ENCODE results near the gene NFXL1. TPM values are rescaled to one million over a fixed set of nuclear protein-coding genes. Genes with fewer than 3 reads are reported as not detected.

NFXL1 gene
- 10 to 100 TPM in 3 of 4 donors, 1 to 10 TPM in 1; 7.0 to 31.4 (median 14.5) TPM for total RNA-seq

GRCh38 chr4:47914220-47914925 is at the start of gene NFXL1:
TSS of gene NFXL1 (minus strand) at chr4:47914583. CDS start at chr4:47914203, 380 bp downstream.
- peaks cover 0 to 7% (median 0%) of the 10 kb centered on the region in 4 donors for H3K4me1 ChIP-seq
- TF ChIP-seq CTCF (IDR thresholded peaks at IDR 0.05) (peak in 1 of 6 experiments; percentile 22), POLR2A (IDR thresholded peaks at IDR 0.05) (peak; percentile 69 to 87)
- peak; percentile 96 to 99 (median 98) for DNase-seq
- peaks cover 0 to 9% (median 0%) of the 10 kb centered on the region in 3 donors for H3K36me3 ChIP-seq
- H3K9me3 ChIP-seq: no peaks in the 10 kb centered on the region
- peak within 1 kb of the TSS; percentile 70 to 85 (median 75) for H3K27ac ChIP-seq
- H3K4me3 ChIP-seq: peak within 1 kb of the TSS; percentile 60 to 88 (median 78)
- H3K27me3 ChIP-seq: no peaks in the 10 kb centered on the region

GRCh38 chr4:47954677-47955076 is 40.3 kb upstream of the NFXL1 start:
- Histone ChIP-seq H3K36me3 (no peaks in the 10 kb centered on the region), H3K27ac (no peak overlapping the region), H3K9me3 (peaks cover 0 to 4% (median 0%) of the 10 kb centered on the region in 4 donors), H3K27me3 (no peaks in the 10 kb centered on the region), H3K4me1 (no peaks in the 10 kb centered on the region), H3K4me3 (no peak overlapping the region)
- no peak for DNase-seq
- TF ChIP-seq CTCF (IDR thresholded peaks at IDR 0.05) (no peak), POLR2A (IDR thresholded peaks at IDR 0.05) (no peak)

- H3K4me1 ChIP-seq: no peaks in the 10 kb centered on the region
- no peaks in the 10 kb centered on the region for H3K36me3 ChIP-seq
- TF ChIP-seq POLR2A (IDR thresholded peaks at IDR 0.05) (no peak), CTCF (IDR thresholded peaks at IDR 0.05) (no peak)
- H3K9me3 ChIP-seq: peaks cover 0 to 4% (median 0%) of the 10 kb centered on the region in 4 donors
- H3K4me3 ChIP-seq: no peak overlapping the region
- H3K27me3 ChIP-seq: no peaks in the 10 kb centered on the region
- DNase-seq: no peak
- no peak overlapping the region for H3K27ac ChIP-seq
Measured at GRCh38 chr4:47954245-47954644, 39.9 kb upstream of the NFXL1 start.

- H3K4me1 ChIP-seq: no peaks in the 10 kb centered on the region
- H3K27ac ChIP-seq: no peak overlapping the region
- no peak overlapping the region for H3K4me3 ChIP-seq
- no peak for DNase-seq
- H3K9me3 ChIP-seq: peaks cover 0 to 4% (median 0%) of the 10 kb centered on the region in 4 donors
- H3K36me3 ChIP-seq: no peaks in the 10 kb centered on the region
- TF ChIP-seq CTCF (IDR thresholded peaks at IDR 0.05) (no peak), POLR2A (IDR thresholded peaks at IDR 0.05) (no peak)
- H3K27me3 ChIP-seq: no peaks in the 10 kb centered on the region
Measured at GRCh38 chr4:47945930-47946726, 31.7 kb upstream of the NFXL1 start.

- no peaks in the 10 kb centered on the region for H3K36me3 ChIP-seq
- H3K27me3 ChIP-seq: no peaks in the 10 kb centered on the region
- no peak for DNase-seq
- H3K4me3 ChIP-seq: no peak overlapping the region
- no peaks in the 10 kb centered on the region for H3K9me3 ChIP-seq
- no peaks in the 10 kb centered on the region for H3K4me1 ChIP-seq
- no peak for TF ChIP-seq CTCF (IDR thresholded peaks at IDR 0.05)
- no peak for TF ChIP-seq POLR2A (IDR thresholded peaks at IDR 0.05)
- H3K27ac ChIP-seq: no peak overlapping the region
Measured at GRCh38 chr4:47942081-47942819, 27.9 kb upstream of the NFXL1 start.
